Left lung (tissue), 10 donors: ENCODE data around the gene ZC3H12A. TPM values are rescaled to one million over a fixed set of nuclear protein-coding genes. Genes with fewer than 3 reads are reported as not detected.

ENCODE experiments used
- ATAC-seq: fragments of 200-7000 bp; cut with Tn5 transposase; one replicate; pipeline ENCODE4 v1.9.1; 2020; ENCODE audit warnings: moderate library complexity
- DNase-seq, 4 donors: peaks; one replicate each; pipeline ENCODE4 v3.0.0-alpha.2; 2013 to 2020
- H3K27ac ChIP-seq, 2 donors: fragments of 200-600 bp; sonication (generic) in 1 of 2; one replicate each; pipeline versions ENCODE4 v1.5.0 to v1.8.0; 2020 to 2021
- H3K27me3 ChIP-seq, 2 donors: fragments of 200-600 bp; sonication (generic) in 1 of 2; one replicate each; pipeline versions ENCODE4 v1.5.0 to v1.8.0; 2020 to 2021
- H3K36me3 ChIP-seq, 2 donors: fragments of 200-600 bp; sonication (generic) in 1 of 2; one replicate each; pipeline versions ENCODE4 v1.5.0 to v1.8.0; 2020 to 2021
- H3K4me1 ChIP-seq, 2 donors: fragments of 200-600 bp; one replicate each; pipeline ENCODE4 v1.8.0; 2021
- H3K4me3 ChIP-seq, 2 donors: fragments of 200-600 bp; sonication (generic) in 1 of 2; one replicate each; pipeline versions ENCODE4 v1.5.0 to v1.8.0; 2020 to 2021; ENCODE audit warnings: mild to moderate bottlenecking in 1 of 2
- H3K9me3 ChIP-seq, 2 donors: fragments of 200-600 bp; sonication (generic) in 1 of 2; one replicate each; pipeline versions ENCODE4 v1.5.0 to v1.8.0; 2020 to 2021
- intact Hi-C, 2 donors: fragments of 100-400 bp; cut with DNase I; formaldehyde crosslinking; loops; one replicate each; pipeline versions ENCODE4 v1.11.2 to v1.14.2; 2022
- polyA plus RNA-seq, 6 donors: library from polyadenylated mRNA; unstranded; fragments of 120-200 nt; gene quantifications; one replicate each; pipeline ENCODE4 v1.2.1, GENCODE V29; 2013; ENCODE audit not compliant: insufficient read length in 6 of 6
- total RNA-seq, 2 donors: library from RNA; stranded (reverse); fragmentation: NEBNext Ultra II Directional; extraction: Animal tissue kit (Norgen Biotek cat#: 25700); gene quantifications; one replicate each; pipeline ENCODE4 v1.2.1, GENCODE V29; 2021
- TF ChIP-seq, protein P1 (sequence below), 2 donors: fragments of 200-600 bp; sonication (generic) in 1 of 2; IDR thresholded peaks; one replicate each; pipeline versions ENCODE4 v1.5.0 to v1.8.0; 2021; ENCODE audit warnings: antibody characterized with exemption in 2 of 2
- donor health status: DM: no; HTN: yes; CAD: no.
- donor health status: DM: no; HTN: no; CAD: no.

ZC3H12A gene
- total and polyA plus RNA-seq, 8 donors: 1.1 to 28.0 (median 2.3) TPM

DNA sequence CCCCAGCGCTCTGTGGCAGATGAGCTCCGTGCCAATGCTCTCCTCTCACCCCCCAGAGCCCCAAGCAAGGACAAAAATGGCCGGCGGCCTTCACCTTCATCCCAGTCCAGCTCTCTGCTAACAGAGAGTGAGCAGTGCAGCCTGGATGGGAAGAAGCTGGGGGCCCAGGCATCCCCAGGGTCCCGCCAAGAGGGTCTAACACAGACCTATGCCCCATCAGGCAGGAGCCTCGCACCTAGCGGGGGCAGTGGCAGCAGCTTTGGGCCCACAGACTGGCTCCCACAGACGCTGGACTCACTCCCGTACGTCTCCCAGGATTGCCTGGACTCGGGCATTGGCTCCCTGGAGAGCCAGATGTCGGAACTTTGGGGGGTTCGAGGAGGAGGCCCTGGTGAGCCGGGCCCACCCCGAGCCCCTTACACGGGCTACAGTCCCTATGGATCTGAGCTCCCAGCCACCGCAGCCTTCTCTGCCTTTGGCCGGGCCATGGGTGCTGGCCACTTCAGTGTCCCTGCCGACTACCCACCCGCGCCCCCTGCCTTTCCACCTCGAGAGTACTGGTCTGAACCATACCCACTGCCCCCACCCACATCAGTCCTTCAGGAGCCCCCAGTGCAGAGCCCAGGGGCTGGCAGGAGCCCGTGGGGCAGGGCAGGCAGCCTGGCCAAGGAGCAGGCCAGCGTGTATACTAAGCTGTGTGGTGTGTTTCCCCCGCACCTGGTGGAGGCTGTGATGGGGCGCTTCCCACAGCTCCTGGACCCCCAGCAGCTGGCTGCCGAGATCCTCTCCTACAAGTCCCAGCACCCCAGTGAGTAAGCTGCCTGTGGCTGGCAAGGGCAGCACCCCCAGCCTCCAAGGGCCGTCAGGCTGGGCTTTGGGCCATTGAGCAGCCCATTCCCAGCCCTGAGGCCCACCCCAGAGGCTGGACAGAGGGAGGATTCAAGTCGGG lies 8.7 kb downstream of the ZC3H12A start:
- Histone ChIP-seq H3K27me3 (no peaks in the 10 kb centered on the region), H3K4me3 (no peak overlapping the region), H3K36me3 (peaks cover 8 to 71% of the 10 kb centered on the region in 2 donors), H3K9me3 (no peaks in the 10 kb centered on the region), H3K4me1 (peaks cover 56 to 95% of the 10 kb centered on the region in 2 donors), H3K27ac (peak overlapping the region in 1 of 2 donors; percentile 85)
- TF ChIP-seq, protein P1, sequence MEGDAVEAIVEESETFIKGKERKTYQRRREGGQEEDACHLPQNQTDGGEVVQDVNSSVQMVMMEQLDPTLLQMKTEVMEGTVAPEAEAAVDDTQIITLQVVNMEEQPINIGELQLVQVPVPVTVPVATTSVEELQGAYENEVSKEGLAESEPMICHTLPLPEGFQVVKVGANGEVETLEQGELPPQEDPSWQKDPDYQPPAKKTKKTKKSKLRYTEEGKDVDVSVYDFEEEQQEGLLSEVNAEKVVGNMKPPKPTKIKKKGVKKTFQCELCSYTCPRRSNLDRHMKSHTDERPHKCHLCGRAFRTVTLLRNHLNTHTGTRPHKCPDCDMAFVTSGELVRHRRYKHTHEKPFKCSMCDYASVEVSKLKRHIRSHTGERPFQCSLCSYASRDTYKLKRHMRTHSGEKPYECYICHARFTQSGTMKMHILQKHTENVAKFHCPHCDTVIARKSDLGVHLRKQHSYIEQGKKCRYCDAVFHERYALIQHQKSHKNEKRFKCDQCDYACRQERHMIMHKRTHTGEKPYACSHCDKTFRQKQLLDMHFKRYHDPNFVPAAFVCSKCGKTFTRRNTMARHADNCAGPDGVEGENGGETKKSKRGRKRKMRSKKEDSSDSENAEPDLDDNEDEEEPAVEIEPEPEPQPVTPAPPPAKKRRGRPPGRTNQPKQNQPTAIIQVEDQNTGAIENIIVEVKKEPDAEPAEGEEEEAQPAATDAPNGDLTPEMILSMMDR (IDR thresholded peaks at IDR 0.05): no peak
- ATAC-seq (no peak), DNase-seq (no peak)
- intact Hi-C loops: no loop called here

DNA sequence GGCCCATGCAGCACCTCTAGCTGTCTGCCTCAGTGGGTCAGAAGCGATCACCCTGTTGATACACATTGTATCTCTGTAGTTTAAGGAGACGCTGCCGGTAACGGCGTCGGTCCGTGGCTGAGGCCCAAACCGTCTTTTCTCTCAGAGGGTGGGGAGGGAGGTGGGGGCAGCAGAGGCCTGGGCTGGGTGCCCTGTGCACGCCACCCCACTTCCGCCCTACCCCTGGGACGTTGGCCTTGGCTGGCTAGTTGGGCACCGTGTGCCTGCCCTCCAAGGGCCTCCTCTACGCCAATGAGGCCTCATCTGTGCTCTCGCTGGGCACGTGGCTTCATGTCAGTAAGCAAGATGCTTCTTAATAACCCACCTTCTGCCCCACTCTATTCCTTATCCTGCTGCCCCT lies 9.4 kb downstream of the ZC3H12A start:
- TF ChIP-seq, protein P1 (IDR thresholded peaks at IDR 0.05): no peak
- Histone ChIP-seq H3K27ac (peak overlapping the region; percentile 74 to 85), H3K36me3 (peaks cover 8 to 64% of the 10 kb centered on the region in 2 donors), H3K4me1 (peaks cover 50 to 88% of the 10 kb centered on the region in 2 donors), H3K9me3 (no peaks in the 10 kb centered on the region), H3K27me3 (no peaks in the 10 kb centered on the region), H3K4me3 (no peak overlapping the region)
- DNase-seq (no peak), ATAC-seq (no peak)
- intact Hi-C loops: no loop called here

DNA sequence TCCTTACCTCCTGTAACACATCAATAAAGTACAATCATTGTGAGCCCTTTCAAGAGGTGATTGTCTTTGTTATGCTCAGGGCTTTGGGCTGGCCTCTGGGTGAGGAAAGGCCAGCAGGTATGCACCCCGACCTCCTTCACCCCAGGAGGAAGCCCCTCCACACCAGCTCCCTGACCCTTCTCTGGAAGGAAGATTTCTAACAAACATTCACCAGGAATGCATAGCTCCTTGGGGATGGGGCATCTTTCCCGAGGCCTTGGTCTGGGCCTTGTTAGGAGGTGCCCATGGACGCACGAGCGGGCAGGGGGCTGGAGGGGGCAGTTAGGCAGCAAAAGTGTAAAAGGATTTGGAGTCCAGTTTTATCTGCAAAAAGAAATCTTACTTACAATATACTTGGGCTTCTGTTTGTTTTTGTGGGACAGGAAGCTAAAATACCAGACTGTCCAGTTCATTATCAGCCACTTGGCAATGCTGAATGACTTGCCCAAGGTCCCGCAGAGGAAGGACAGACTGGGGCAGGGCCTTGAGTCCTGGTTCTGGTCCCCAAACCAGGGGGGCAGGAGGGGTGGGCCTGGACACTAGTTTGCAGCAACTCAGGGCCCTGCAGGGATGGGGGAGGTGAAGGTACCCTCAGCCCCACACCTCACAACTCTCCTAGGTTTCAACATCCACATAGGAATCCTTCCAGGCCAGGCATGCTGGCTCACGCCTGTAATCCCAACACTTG lies 10.1 kb downstream of the ZC3H12A start:
- intact Hi-C loops: loop anchor here in 1 of 2 donors (5.0 kb wide), 1 partner anchor 32 kb away; no protein-coding TSS in a partner anchor
- TF ChIP-seq, protein P1 (IDR thresholded peaks at IDR 0.05): no peak
- Histone ChIP-seq H3K4me3 (no peak overlapping the region), H3K36me3 (peaks cover 8 to 63% of the 10 kb centered on the region in 2 donors), H3K27ac (peak overlapping the region; percentile 74 to 85), H3K27me3 (no peaks in the 10 kb centered on the region), H3K9me3 (no peaks in the 10 kb centered on the region), H3K4me1 (peaks cover 43 to 81% of the 10 kb centered on the region in 2 donors)
- no peak for DNase-seq
- peak; percentile 10 for ATAC-seq

DNA sequence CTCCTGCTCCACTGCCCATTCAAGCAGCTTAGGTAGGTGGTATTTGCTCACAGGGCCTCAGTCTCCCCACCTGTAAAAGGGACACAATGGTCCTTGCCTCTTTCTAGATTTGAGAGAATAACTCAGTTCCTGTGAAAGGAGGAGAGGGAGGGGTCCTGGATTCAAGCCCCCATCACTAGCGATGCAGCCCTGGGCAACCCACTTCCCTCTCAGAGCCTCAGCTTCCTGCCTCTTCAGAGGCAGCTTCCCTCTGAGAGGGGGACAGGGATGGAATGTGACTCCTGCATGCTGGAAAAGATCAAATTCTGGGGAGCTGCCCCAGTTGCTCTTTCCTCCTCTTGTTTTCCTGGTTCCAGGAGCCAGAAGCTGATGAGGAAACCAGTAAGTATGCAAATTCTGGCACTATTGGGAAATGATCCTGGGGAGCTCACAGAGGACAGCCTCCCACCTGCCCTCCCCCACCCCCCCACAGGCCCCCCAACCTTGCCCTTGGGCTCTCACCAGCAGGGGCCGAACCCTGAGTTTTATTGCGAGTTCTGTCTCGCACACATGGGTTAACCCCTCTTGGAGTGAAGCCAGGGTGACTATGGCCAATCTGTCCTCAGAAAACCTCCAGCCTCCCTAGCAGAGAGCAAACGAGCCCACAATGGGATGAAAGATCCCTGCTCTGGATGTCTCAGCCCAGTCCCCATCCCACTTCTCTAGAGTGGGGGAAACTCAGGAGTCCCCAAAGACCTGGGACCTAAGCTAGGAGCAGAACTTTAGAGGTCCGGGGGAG lies 11.7 kb downstream of the ZC3H12A start:
- H3K27ac ChIP-seq: peak overlapping the region; percentile 74 to 85
- no peak overlapping the region for H3K4me3 ChIP-seq
- intact Hi-C loops: loop anchor here in 1 of 2 donors (5.0 kb wide), 1 partner anchor 34 kb away; no protein-coding TSS in a partner anchor
- H3K36me3 ChIP-seq: peaks cover 8 to 59% of the 10 kb centered on the region in 2 donors
- H3K27me3 ChIP-seq: no peaks in the 10 kb centered on the region
- peaks cover 36 to 65% of the 10 kb centered on the region in 2 donors for H3K4me1 ChIP-seq
- ATAC-seq (no peak), DNase-seq (no peak)
- no peaks in the 10 kb centered on the region for H3K9me3 ChIP-seq
- TF ChIP-seq, protein P1 (IDR thresholded peaks at IDR 0.05): no peak
